H1 (cell line): ENCODE data around the gene EIF5A2. TPM values are rescaled to one million over a fixed set of nuclear protein-coding genes. Genes with fewer than 3 reads are reported as not detected.

ENCODE experiments used
- BRCA1 ChIP-seq: IDR thresholded peaks from 2 replicates; pipeline ENCODE4 v1.6.1; 2012; ENCODE audit warnings: low read depth, low read length, improper control_type of control experiment
- CHD7 ChIP-seq: fragments of 300-600 bp; sonication (generic); IDR thresholded peaks from 2 replicates; pipeline ENCODE4 v1.7.1; 2012; ENCODE audit warnings: low read length, moderate library complexity, mild to moderate bottlenecking, inconsistent platforms; ENCODE audit not compliant: insufficient replicate concordance
- POLR2A ChIP-seq, 2 experiments: IDR thresholded peaks; 1 replicate in 1 of 2; 2 replicates in 1 of 2; pipeline ENCODE4 v1.6.1; 2011; ENCODE audit warnings: low read depth in 2 of 2, low read length in 2 of 2, mild to moderate bottlenecking in 2 of 2; ENCODE audit errors: control extremely low read depth in 1 of 2
- POLR2AphosphoS5 ChIP-seq: IDR thresholded peaks from 2 replicates; pipeline ENCODE4 v1.6.1; 2011; ENCODE audit warnings: low read depth, low read length
- polyA plus RNA-seq, 7 experiments: library from polyadenylated mRNA; depleted of rRNA in 3 of 7; stranded (reverse) in 5 of 7; unstranded in 2 of 7; fragments of >200 nt in 5 of 7; fragments of 200-250 nt in 2 of 7; gene quantifications; 1 replicate in 5 of 7; 2 replicates in 1 of 7; 4 replicates in 1 of 7; pipeline versions ENCODE4 v1.2.1 to v1.2.3, GENCODE V29; 2011 to 2013; ENCODE audit warnings: missing spikeins in 2 of 7, mixed read lengths in 2 of 7
- total RNA-seq: library from RNA; stranded (reverse); fragmentation: NEBNext Ultra II Directional; extraction: Animal tissue kit (Norgen Biotek cat#: 25700); gene quantifications from 2 replicates; pipeline ENCODE4 v1.2.1, GENCODE V29; 2021

EIF5A2 gene
- total and polyA plus RNA-seq, 2 of the 8 experiments (the other 6 are each of a cell fraction or from before 2014, with no cell fraction given) = 1.5 to 15.0 TPM

- TF ChIP-seq CHD7 (peak; percentile 4), POLR2AphosphoS5 (peak; percentile 64; the same call in 1 of the 2 replicates), BRCA1 (no peak), POLR2A (IDR thresholded peaks at IDR 0.05; ENCODE audit: control extremely low read depth in 1 of 2, low read depth in 2 of 2, low read length in 2 of 2) (peak in 1 of 2 experiments; percentile 48; a peak in 1 of 3 replicates)
Measured at GRCh38 chr3:170867143-170867937, 41.1 kb downstream of the EIF5A2 start (continued).
